WTC11 (cell line): ENCODE measurements around the gene TXNDC15. TPM values are rescaled to one million over a fixed set of nuclear protein-coding genes. Genes with fewer than 3 reads are reported as not detected.

Experiments used
- ATAC-seq: fragments of 200-7000 bp; cut with Tn5 transposase; 2 replicates; pipeline ENCODE4 v1.10.0; 2021; ENCODE audit warnings: mild to moderate bottlenecking, moderate library complexity
- CTCF ChIA-PET: fragments of 300-600 bp; sonication (Branson Sonifier 250); formaldehyde crosslinking; loops from one replicate; lab custom pipeline; 2021; ENCODE audit warnings: antibody characterized with exemption; lab: Charles Lee
- POLR2A ChIA-PET: fragments of 350-600 bp; sonication (Branson Sonifier 250); formaldehyde crosslinking; loops from one replicate; lab custom pipeline; 2021; ENCODE audit warnings: antibody characterized with exemption; lab: Charles Lee
- DNase-seq: peaks from one replicate; pipeline ENCODE4 v3.0.0; 2021; ENCODE audit warnings: low spot score
- H3K27ac Mint-ChIP-seq: 2 replicates; pipeline ENCODE4 v1.8.0; 2021; ENCODE audit warnings: mixed read lengths
- H3K27me3 Mint-ChIP-seq: 2 replicates; pipeline ENCODE4 v1.8.0; 2021; ENCODE audit warnings: low read depth, mild to moderate bottlenecking, moderate library complexity, mixed read lengths
- H3K36me3 Mint-ChIP-seq: 2 replicates; pipeline ENCODE4 v1.8.0; 2021; ENCODE audit warnings: mixed read lengths
- H3K4me1 Mint-ChIP-seq: 2 replicates; pipeline ENCODE4 v1.8.0; 2022; ENCODE audit warnings: mixed read lengths
- H3K4me3 Mint-ChIP-seq: 2 replicates; pipeline ENCODE4 v1.8.0; 2021; ENCODE audit warnings: mild to moderate bottlenecking, moderate library complexity, mixed read lengths
- H3K9me3 Mint-ChIP-seq: 2 replicates; pipeline ENCODE4 v1.8.0; 2021; ENCODE audit warnings: mixed read lengths
- CTCF ChIP-seq: fragments of 200-600 bp; IDR thresholded peaks from 2 replicates; pipeline ENCODE4 v1.8.0; 2022; ENCODE audit warnings: antibody characterized with exemption
- ERG ChIP-seq: fragments of 250-450 bp; sonication (Bioruptor Pico); IDR thresholded peaks from 2 replicates; pipeline ENCODE4 v1.8.0; 2021; ENCODE audit warnings: mild to moderate bottlenecking
- GRHL2 ChIP-seq: fragments of 250-450 bp; sonication (Bioruptor Pico); IDR thresholded peaks from 2 replicates; pipeline ENCODE4 v1.8.0; 2022; ENCODE audit warnings: mild to moderate bottlenecking, moderate library complexity; ENCODE audit not compliant: insufficient replicate concordance, severe bottlenecking
- GTF2I ChIP-seq: fragments of 250-450 bp; sonication (Bioruptor Pico); conservative IDR thresholded peaks from 2 replicates; pipeline ENCODE4 v1.4.0; 2021; ENCODE audit warnings: mild to moderate bottlenecking
- HMGA2 ChIP-seq: fragments of 250-450 bp; sonication (Bioruptor Pico); IDR thresholded peaks from 2 replicates; pipeline ENCODE4 v1.4.0; 2021; ENCODE audit warnings: mild to moderate bottlenecking, moderate library complexity
- HMGXB4 ChIP-seq: sonication (generic); formaldehyde crosslinking; IDR thresholded peaks from 2 replicates; pipeline ENCODE4 v1.8.1; 2023; ENCODE audit warnings: mild to moderate bottlenecking, moderate library complexity, missing genetic modification reagents
- IRF1 ChIP-seq: sonication (generic); formaldehyde crosslinking; IDR thresholded peaks from 2 replicates; pipeline ENCODE4 v1.8.0; 2023; ENCODE audit warnings: missing genetic modification reagents
- IRF2 ChIP-seq: sonication (generic); formaldehyde crosslinking; IDR thresholded peaks from 2 replicates; pipeline ENCODE4 v1.8.0; 2022; ENCODE audit warnings: low read depth, missing genetic modification reagents, borderline replicate concordance
- JAZF1 ChIP-seq: fragments of 250-450 bp; sonication (Bioruptor Pico); IDR thresholded peaks from 2 replicates; pipeline ENCODE4 v1.9.0; 2021; ENCODE audit warnings: moderate library complexity, mild to moderate bottlenecking, inconsistent platforms
- MLX ChIP-seq: sonication (generic); formaldehyde crosslinking; IDR thresholded peaks from 2 replicates; pipeline ENCODE4 v1.8.1; 2023; ENCODE audit warnings: mild to moderate bottlenecking, missing genetic modification reagents, moderate library complexity
- MYBL2 ChIP-seq: sonication (generic); formaldehyde crosslinking; IDR thresholded peaks from 2 replicates; pipeline ENCODE4 v1.8.1; 2023; ENCODE audit warnings: mild to moderate bottlenecking, moderate library complexity, missing genetic modification reagents
- PREB ChIP-seq: sonication (generic); formaldehyde crosslinking; IDR thresholded peaks from 2 replicates; pipeline ENCODE4 v1.8.1; 2022; ENCODE audit warnings: mild to moderate bottlenecking, missing genetic modification reagents, moderate library complexity, borderline replicate concordance
- SMAD3 ChIP-seq: sonication (generic); formaldehyde crosslinking; IDR thresholded peaks from 2 replicates; pipeline ENCODE4 v1.8.0; 2022; ENCODE audit warnings: missing genetic modification reagents, mild to moderate bottlenecking, borderline replicate concordance
- STAT6 ChIP-seq: sonication (generic); formaldehyde crosslinking; conservative IDR thresholded peaks from 2 replicates; pipeline ENCODE4 v1.8.1; 2023; ENCODE audit warnings: mild to moderate bottlenecking, low read depth, missing genetic modification reagents, moderate library complexity
- TP53 ChIP-seq: sonication (generic); formaldehyde crosslinking; IDR thresholded peaks from 2 replicates; pipeline ENCODE4 v1.8.1; 2023; ENCODE audit warnings: mild to moderate bottlenecking, missing genetic modification reagents
- ZNF219 ChIP-seq: sonication (generic); formaldehyde crosslinking; IDR thresholded peaks from 2 replicates; pipeline ENCODE4 v1.8.0; 2023; ENCODE audit warnings: missing genetic modification reagents, mild to moderate bottlenecking, borderline replicate concordance
- ZNF416 ChIP-seq: fragments of 250-450 bp; sonication (Bioruptor Pico); IDR thresholded peaks from 2 replicates; pipeline ENCODE4 v1.9.0; 2021; ENCODE audit warnings: mild to moderate bottlenecking, inconsistent platforms
- ZNF423 ChIP-seq: fragments of 250-450 bp; sonication (Bioruptor Pico); IDR thresholded peaks from 2 replicates; pipeline ENCODE4 v2.1.2; 2022; ENCODE audit warnings: mild to moderate bottlenecking, moderate library complexity
- ZNF532 ChIP-seq: fragments of 250-450 bp; sonication (Bioruptor Pico); IDR thresholded peaks from 2 replicates; pipeline ENCODE4 v1.9.0; 2021; ENCODE audit warnings: mild to moderate bottlenecking, borderline replicate concordance
- total RNA-seq: library from RNA; stranded (reverse); gene quantifications from 3 replicates; pipeline ENCODE4 v1.2.3, GENCODE V29; 2021

The TXNDC15 gene
- total RNA-seq, 1 experiment from 2014 or later = 26.1 TPM

- ChIA-PET CTCF (interaction anchor here (0.5 to 1.3 kb wide), 2 partner anchors 59 to 84 kb away, joined by 6 to 13 read pairs; partner anchors contain the start of gene PCBD2), POLR2A (interaction anchor here (1.0 to 1.3 kb wide), 4 partner anchors 10 to 108 kb away, joined by 3 to 4 read pairs (median 4); partner anchors contain the start of genes CAMLG, PCBD2 and TXNDC15)
- H3K36me3 Mint-ChIP-seq = peaks cover 9% of the 10 kb centered on the region
- H3K4me3 Mint-ChIP-seq = peak within 1 kb of the TSS; percentile 87
- ATAC-seq (peak; percentile 85), DNase-seq (peak; percentile 76)
- no peaks in the 10 kb centered on the region for H3K27me3 Mint-ChIP-seq
- peaks cover 14% of the 10 kb centered on the region for H3K4me1 Mint-ChIP-seq
- H3K9me3 Mint-ChIP-seq = no peaks in the 10 kb centered on the region
- peak within 1 kb of the TSS; percentile 65 for H3K27ac Mint-ChIP-seq
- peak; percentile 88 for TF ChIP-seq ZNF416 (CRISPR knock-in tag)
- TF ChIP-seq SMAD3 (CRISPR knock-in tag) = peak; percentile 78; the same call in 1 of the 2 replicates
- no peak for TF ChIP-seq GRHL2
- peak; percentile 62; the same call in 1 of the 2 replicates for TF ChIP-seq ERG (CRISPR knock-in tag)
- TF ChIP-seq STAT6 = no peak
- no peak for TF ChIP-seq ZNF423 (CRISPR knock-in tag)
- TF ChIP-seq GTF2I (CRISPR knock-in tag) = no peak
- TF ChIP-seq ZNF219 (CRISPR knock-in tag) = no peak; the same call in 1 of the 2 replicates
- no peak; the same call in 1 of the 2 replicates for TF ChIP-seq MLX (CRISPR knock-in tag)
- no peak for TF ChIP-seq HMGA2
- TF ChIP-seq JAZF1 (CRISPR knock-in tag) = no peak
- TF ChIP-seq HMGXB4 (CRISPR knock-in tag) = peak; percentile 99
- peak; percentile 92; the same call in 1 of the 2 replicates for TF ChIP-seq TP53 (CRISPR knock-in tag)
- 0 out of 2 replicates have a peak, but pooled peaks have one; percentile 72 for TF ChIP-seq ZNF532 (CRISPR knock-in tag)
- peak; percentile 94 for TF ChIP-seq MYBL2 (CRISPR knock-in tag)
- no peak for TF ChIP-seq IRF1 (CRISPR knock-in tag)
- TF ChIP-seq CTCF = no peak
- 0 out of 2 replicates have a peak, but pooled peaks have one; percentile 73 for TF ChIP-seq PREB (CRISPR knock-in tag)
- TF ChIP-seq IRF2 (CRISPR knock-in tag) = peak; percentile 73; the same call in 1 of the 2 replicates
Observed at GRCh38 chr5:134845852-134846640, 28.1 kb upstream of the TXNDC15 start, which contains the start of gene C5orf24. TSS of gene C5orf24 (plus strand) at chr5:134845968. CDS start at chr5:134854901, 8,933 bp downstream.
